GM18505 (cell line): ENCODE data around the gene HHLA2.

ENCODE experiments used
- ATAC-seq: cut with Tn5 transposase; IDR thresholded peaks from one replicate; pipeline ENCODE4 v1.9.1; 2021; ENCODE audit not compliant: unreplicated experiment
- POLR2A ChIP-seq: IDR thresholded peaks from 4 replicates; pipeline ENCODE4 v1.6.1; 2011; ENCODE audit warnings: borderline replicate concordance; ENCODE audit not compliant: insufficient read depth, insufficient read length; ENCODE audit errors: extremely low read depth

Gene HHLA2

DNA sequence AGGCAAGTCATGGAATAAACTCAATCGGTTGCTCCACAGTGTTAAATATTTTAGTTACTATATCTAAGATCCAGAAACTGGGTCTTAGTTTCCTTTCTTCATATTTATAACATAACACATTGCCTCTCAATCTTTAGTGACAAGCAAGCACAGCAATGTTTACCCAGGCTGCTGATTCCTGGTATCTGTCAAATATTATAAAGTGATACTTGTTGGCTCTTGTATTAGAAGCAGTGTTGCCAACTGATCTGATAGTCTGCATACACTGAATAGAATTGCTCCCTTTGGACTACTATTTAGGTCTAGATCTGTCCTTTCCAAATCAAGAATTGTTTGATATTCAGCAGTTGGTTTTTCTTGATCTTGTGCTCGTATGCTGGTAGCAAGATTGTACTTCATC lies 7.2 kb upstream of the HHLA2 start:
- no peak for TF ChIP-seq POLR2A
- ATAC-seq, result no peak

DNA sequence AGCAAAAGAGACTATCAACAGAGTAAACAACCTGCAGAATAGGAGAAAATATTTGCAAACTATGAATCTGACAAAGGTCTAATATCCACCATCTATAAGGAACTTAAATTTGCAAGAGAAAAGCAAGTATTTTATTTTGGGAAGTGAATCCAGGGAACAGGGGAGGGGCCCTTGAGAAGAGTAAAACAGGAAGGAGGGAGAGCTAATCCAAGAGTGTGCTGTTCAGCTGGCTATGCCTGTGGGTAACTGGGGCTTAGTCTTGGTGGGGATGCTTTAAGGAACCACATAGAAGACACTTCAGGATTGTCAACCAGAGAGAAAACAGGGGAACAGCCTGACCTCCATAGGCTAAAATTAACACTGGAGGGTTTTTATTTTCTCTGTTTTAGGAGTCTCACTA lies 3.9 kb upstream of the HHLA2 start:
- no peak for TF ChIP-seq POLR2A
- no peak for ATAC-seq

DNA sequence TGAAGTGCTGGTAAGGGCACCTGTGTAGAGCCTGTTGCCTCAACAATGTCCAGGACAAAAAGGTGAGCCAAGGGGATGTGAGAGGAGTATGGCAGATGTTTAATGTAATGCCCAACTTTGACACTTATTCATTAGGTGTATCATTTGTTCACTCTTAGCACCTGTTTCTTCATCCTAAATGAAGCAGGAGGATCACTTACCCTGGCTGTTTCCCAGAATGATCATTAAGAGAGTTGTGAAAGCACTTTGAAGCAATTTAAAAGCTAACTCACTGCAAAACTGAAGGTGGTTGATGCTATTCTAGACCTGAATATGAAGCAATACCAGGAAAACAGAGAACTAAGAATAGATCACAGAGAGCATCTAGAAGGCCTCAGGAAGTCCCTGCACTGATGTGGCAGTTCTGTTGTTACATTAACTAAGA lies 3.4 kb upstream of the HHLA2 start:
- ATAC-seq, result peak; percentile 71
- no peak for TF ChIP-seq POLR2A

GRCh38 chr3:108293858-108294257 lies 2.5 kb upstream of the HHLA2 start:
- TF ChIP-seq POLR2A, result no peak
- ATAC-seq, result peak; percentile 65

DNA sequence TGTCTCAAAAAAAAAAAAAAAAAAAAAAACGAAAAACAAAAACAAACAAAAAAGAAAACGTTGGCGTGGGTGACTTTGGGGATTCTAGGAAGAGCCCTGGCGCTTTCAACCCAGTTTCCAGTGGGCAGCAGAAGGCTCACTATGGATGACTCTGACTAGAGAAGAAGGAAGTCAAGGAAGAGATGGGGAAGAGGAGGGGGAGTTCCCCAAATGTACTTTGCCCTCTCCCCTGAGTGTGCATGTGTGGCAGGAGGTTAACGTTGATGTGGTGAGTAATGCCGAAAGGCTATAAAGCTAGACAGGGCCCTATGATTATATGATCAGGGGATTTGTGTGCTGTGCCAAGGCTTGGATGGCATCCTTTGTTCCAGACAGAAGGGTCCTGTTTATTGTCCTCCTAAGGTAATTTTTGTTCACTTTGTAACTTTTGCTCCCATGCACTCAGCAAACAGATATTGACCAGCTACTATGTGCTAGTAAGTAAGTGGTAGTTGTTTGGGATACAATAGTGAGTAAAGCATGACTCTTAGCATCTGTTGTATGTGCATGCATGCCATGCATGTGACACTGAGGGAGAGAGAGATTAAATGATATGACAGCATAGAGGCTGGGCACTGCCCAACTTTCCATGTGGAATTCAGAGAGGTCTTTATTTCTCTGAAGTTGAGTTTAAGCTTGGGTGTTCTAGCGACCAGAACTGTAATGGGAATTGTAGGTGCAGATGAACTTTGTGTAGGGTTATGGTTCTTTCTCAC lies 750 bp upstream of the HHLA2 start:
- no peak for ATAC-seq
- no peak for TF ChIP-seq POLR2A

DNA sequence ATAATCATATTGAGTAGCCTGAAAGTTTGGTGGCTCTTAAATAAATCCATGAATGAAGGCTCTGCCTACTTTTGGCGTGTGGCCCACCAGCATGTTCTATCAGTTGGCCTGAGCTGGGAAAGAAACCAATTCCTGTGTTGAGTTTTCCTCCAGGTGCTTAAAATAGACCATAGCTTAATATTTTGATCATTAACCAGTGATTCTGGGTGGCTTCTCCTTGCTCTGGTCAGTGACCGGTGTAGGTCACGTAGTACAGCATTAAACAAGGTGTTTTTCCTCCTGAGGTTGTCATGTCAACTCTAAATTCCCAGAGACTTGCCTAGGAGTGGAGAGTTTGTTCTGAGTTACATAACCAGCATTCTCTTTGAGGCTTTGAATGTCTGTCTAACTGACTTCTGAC lies 1.3 kb downstream of the HHLA2 start:
- no peak for ATAC-seq
- no peak for TF ChIP-seq POLR2A

GRCh38 chr3:108298056-108298455 lies 1.7 kb downstream of the HHLA2 start:
- no peak for ATAC-seq
- no peak for TF ChIP-seq POLR2A

DNA sequence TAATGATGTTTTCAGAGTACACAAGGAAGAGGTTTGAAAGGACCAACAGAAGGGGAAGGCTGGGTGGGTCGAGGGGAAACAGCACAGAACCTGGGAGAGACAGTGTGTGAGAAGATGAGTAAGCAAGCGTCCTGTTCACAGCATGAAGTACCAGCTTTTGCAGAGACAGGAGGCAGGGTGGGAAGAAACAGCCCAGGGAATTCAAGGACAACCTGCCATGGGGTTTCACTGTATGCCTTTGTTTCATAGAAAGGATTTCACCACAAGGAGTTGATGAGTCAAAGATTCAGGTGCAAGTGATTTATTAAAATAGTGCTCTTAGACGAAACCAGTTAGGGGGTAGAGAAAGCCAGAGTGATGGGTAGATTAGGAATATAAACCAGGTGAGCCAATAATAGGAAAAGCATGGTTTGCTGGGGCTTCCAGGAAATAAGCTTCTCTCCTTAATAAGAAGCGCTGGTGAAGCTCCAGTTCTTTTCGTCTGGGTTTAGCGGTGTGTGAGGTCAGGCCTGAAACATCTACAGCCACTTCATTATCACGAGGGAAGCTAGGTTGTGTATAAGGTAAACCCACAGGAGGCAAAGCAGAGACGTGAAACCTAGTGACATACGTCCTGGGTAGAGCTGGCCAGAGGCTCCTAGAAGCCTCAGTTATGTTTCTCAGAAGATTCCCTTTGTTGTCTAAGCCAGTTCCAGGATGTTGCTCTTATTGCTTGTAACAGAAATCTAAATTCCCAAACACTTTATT lies 3.9 kb downstream of the HHLA2 start:
- TF ChIP-seq POLR2A, result no peak
- no peak for ATAC-seq

DNA sequence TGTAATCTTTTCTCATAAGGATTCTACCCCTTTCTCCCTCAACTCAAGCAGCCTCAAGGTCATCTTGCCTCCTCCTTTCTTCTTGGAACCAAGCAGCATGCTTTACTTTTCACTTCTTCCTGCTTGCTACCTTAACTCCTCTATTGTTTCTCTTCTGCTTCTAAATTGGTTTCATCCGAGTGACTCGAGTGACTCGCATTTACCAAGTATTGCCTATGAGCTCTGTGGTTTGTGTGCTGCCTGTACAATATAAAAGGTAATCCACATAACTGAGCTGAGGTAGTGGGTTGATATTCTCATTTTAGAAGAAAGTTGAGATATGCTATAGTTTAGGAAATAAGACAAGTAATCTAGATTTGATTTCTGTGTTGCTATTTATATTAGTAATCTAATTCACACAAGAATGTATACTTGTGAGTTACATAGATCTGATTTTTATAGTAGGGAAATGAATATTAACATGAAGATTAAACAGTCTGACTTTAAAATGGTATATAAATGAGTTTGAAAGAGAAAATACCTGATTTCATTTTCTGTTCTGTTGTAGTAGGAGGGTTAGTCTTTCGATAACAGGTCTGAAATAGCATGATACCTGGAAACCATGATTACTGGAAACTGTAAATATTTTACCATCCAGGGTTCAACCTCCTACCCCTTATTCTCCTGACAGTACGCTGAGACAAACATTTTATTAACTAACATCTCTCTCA lies 5.5 kb downstream of the HHLA2 start:
- TF ChIP-seq POLR2A, result no peak
- ATAC-seq, result peak; percentile 72

GRCh38 chr3:108302570-108302969 lies 6.2 kb downstream of the HHLA2 start:
- ATAC-seq, result no peak
- TF ChIP-seq POLR2A, result no peak

GRCh38 chr3:108305484-108306172 lies 9.3 kb downstream of the HHLA2 start:
- no peak for TF ChIP-seq POLR2A
- ATAC-seq, result no peak

DNA sequence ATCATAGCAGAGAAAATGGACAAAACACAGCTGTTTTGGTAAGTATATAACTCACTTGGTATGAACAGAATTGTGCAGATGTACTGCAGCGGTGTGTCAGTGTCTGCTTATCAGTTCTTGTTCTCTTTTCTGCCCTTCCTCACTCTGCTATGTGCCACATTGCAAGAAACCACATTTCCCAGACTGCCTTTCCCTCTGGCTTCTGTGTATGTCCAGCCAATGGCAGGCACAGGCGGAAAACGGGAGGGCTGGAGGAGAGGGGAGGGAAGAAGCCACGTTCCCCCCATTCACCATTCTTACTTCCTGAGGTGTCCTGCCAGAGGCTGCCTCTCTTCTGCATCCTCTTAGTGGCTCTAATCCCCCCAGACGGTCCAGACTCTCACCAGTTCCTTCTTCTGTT lies 15.4 kb downstream of the HHLA2 start:
- ATAC-seq, result no peak
- TF ChIP-seq POLR2A, result no peak

DNA sequence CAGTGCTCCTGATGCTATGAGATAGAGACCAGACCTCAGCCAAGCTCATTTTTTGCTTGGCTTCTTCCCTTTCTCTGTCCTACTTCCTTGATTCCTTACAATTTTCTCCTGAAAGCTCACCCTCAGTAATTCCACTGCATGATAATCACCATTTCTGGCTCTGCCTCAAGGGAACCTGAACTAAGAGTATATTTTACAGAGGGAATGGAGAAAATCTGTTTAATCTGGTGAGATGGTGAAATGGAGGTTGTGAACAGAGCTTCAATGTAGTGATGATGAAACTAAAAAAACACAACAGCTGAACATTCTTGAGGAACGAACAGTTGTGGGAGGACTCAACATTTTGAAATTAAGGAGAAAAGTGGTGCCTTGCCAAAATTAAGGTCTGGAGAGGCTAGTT lies 16.3 kb downstream of the HHLA2 start:
- ATAC-seq, result no peak
- TF ChIP-seq POLR2A, result no peak
